Measurements from ENCODE around the gene NOTO.
A peak's percentile ranks its signal among the peaks of the same experiment; 100 is the strongest.

NOTO gene

GRCh38 chr2:73215254-73215653 lies 12.9 kb downstream of the NOTO start:
- peaks cover 7% of the 10 kb centered on the region for H3K4me1 ChIP-seq (ENCODE audit: control insufficient read depth, insufficient read depth, low read length, poor library complexity, severe bottlenecking)
- DNase-seq = no peak
- no peaks in the 10 kb centered on the region for H3K27me3 ChIP-seq (replicated peaks; ENCODE audit: control insufficient read depth, insufficient read depth, low read length, poor library complexity, severe bottlenecking)
- H3K27ac ChIP-seq (ENCODE audit: insufficient read depth, low read length, poor library complexity, severe bottlenecking) = no peak overlapping the region
- no peaks in the 10 kb centered on the region for H3K9me3 ChIP-seq (ENCODE audit: control insufficient read depth, low read length)
- peaks cover 17% of the 10 kb centered on the region for H3K36me3 ChIP-seq (ENCODE audit: control insufficient read depth, insufficient read depth, low read length)
- H3K4me3 ChIP-seq (ENCODE audit: insufficient read depth, low read depth, low read length, poor library complexity, severe bottlenecking) = no peak overlapping the region

GRCh38 chr2:73217160-73217559 lies 14.8 kb downstream of the NOTO start:
- H3K9me3 ChIP-seq (ENCODE audit: control insufficient read depth, low read length) = no peaks in the 10 kb centered on the region
- DNase-seq = no peak
- peaks cover 35% of the 10 kb centered on the region for H3K36me3 ChIP-seq (ENCODE audit: control insufficient read depth, insufficient read depth, low read length)
- no peaks in the 10 kb centered on the region for H3K27me3 ChIP-seq (replicated peaks; ENCODE audit: control insufficient read depth, insufficient read depth, low read length, poor library complexity, severe bottlenecking)
- H3K27ac ChIP-seq (ENCODE audit: insufficient read depth, low read length, poor library complexity, severe bottlenecking) = no peak overlapping the region
- no peak overlapping the region for H3K4me3 ChIP-seq (ENCODE audit: insufficient read depth, low read depth, low read length, poor library complexity, severe bottlenecking)
- peaks cover 7% of the 10 kb centered on the region for H3K4me1 ChIP-seq (ENCODE audit: control insufficient read depth, insufficient read depth, low read length, poor library complexity, severe bottlenecking)

DNA sequence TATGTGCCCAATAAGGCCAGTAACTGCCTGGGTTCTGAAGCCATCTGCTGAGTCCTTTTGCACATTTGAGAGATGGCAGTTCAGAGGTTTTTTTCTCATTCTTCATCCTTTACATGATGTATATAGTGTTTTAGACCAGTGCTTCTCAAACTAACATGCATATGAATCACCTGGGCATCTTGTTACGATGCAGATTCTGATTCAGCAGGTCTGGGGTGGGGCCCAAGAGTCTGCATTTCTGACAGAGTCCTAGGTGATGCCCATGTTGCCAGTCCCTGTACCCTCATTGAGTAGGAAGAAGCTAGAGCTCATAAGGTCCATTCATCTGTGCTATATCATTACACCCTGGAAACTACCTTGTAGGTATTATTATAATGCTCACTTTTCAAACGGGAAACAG lies 15.5 kb downstream of the NOTO start:
- peaks cover 42% of the 10 kb centered on the region for H3K36me3 ChIP-seq (ENCODE audit: control insufficient read depth, insufficient read depth, low read length)
- no peaks in the 10 kb centered on the region for H3K27me3 ChIP-seq (replicated peaks; ENCODE audit: control insufficient read depth, insufficient read depth, low read length, poor library complexity, severe bottlenecking)
- H3K4me1 ChIP-seq (ENCODE audit: control insufficient read depth, insufficient read depth, low read length, poor library complexity, severe bottlenecking) = peaks cover under 1% of the 10 kb centered on the region
- no peak overlapping the region for H3K27ac ChIP-seq (ENCODE audit: insufficient read depth, low read length, poor library complexity, severe bottlenecking)
- DNase-seq = no peak
- H3K9me3 ChIP-seq (ENCODE audit: control insufficient read depth, low read length) = no peaks in the 10 kb centered on the region
- no peak overlapping the region for H3K4me3 ChIP-seq (ENCODE audit: insufficient read depth, low read depth, low read length, poor library complexity, severe bottlenecking)

DNA sequence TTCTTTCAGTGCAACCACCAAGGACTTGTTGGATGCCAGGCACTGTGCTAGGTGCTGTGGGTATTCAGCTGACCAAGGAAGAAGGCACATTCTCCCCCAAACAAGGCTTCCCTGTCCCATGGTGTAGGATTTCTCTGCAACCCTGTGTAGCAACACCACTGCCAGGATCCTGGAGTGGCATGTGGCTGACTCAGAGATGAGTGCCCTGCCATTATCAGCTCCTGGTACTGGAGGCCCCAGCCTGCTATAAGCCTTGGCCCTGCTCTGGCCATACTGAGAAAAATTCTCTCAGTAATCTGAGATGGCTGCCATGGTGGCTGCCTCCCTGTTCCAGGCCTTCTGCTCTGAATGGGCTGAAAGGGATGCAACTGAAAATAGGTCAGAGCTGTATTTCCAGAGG lies 15.9 kb downstream of the NOTO start:
- Histone ChIP-seq H3K4me1 (ENCODE audit: control insufficient read depth, insufficient read depth, low read length, poor library complexity, severe bottlenecking) (no peaks in the 10 kb centered on the region), H3K9me3 (ENCODE audit: control insufficient read depth, low read length) (no peaks in the 10 kb centered on the region), H3K4me3 (ENCODE audit: insufficient read depth, low read depth, low read length, poor library complexity, severe bottlenecking) (no peak overlapping the region), H3K27me3 (replicated peaks; ENCODE audit: control insufficient read depth, insufficient read depth, low read length, poor library complexity, severe bottlenecking) (no peaks in the 10 kb centered on the region), H3K27ac (ENCODE audit: insufficient read depth, low read length, poor library complexity, severe bottlenecking) (no peak overlapping the region), H3K36me3 (ENCODE audit: control insufficient read depth, insufficient read depth, low read length) (peaks cover 46% of the 10 kb centered on the region)
- DNase-seq = no peak

DNA sequence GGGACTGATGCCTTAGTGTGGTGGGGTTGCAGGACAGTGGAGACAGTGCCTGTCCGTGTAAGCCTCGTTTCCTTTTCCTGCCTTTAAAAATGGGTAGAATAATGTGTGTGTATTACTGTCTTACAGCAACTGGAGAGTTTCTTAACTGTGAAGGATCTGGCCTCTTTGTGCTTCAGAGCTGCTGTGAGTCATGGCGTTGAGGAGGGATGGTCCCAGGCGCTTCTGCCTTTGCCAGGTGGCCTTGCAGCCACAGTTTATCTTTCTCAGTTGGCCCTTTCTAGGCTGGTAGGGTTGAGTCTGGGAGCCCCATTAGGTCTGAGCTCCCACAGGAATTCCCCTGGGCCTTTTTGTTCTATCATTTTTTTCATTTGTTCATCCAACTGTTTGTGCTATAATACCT lies 21.4 kb downstream of the NOTO start:
- DNase-seq = no peak
- H3K36me3 ChIP-seq (ENCODE audit: control insufficient read depth, insufficient read depth, low read length) = peaks cover 63% of the 10 kb centered on the region
- H3K9me3 ChIP-seq (ENCODE audit: control insufficient read depth, low read length) = no peaks in the 10 kb centered on the region
- H3K4me3 ChIP-seq (ENCODE audit: insufficient read depth, low read depth, low read length, poor library complexity, severe bottlenecking) = no peak overlapping the region
- H3K27ac ChIP-seq (ENCODE audit: insufficient read depth, low read length, poor library complexity, severe bottlenecking) = no peak overlapping the region
- H3K4me1 ChIP-seq (ENCODE audit: control insufficient read depth, insufficient read depth, low read length, poor library complexity, severe bottlenecking) = no peaks in the 10 kb centered on the region
- H3K27me3 ChIP-seq (replicated peaks; ENCODE audit: control insufficient read depth, insufficient read depth, low read length, poor library complexity, severe bottlenecking) = no peaks in the 10 kb centered on the region

- Histone ChIP-seq H3K4me1 (ENCODE audit: control insufficient read depth, insufficient read depth, low read length, poor library complexity, severe bottlenecking) (no peaks in the 10 kb centered on the region), H3K4me3 (ENCODE audit: insufficient read depth, low read depth, low read length, poor library complexity, severe bottlenecking) (no peak overlapping the region), H3K9me3 (ENCODE audit: control insufficient read depth, low read length) (no peaks in the 10 kb centered on the region), H3K36me3 (ENCODE audit: control insufficient read depth, insufficient read depth, low read length) (peaks cover 46% of the 10 kb centered on the region), H3K27me3 (replicated peaks; ENCODE audit: control insufficient read depth, insufficient read depth, low read length, poor library complexity, severe bottlenecking) (no peaks in the 10 kb centered on the region), H3K27ac (ENCODE audit: insufficient read depth, low read length, poor library complexity, severe bottlenecking) (no peak overlapping the region)
- no peak for DNase-seq
Observed at GRCh38 chr2:73225513-73226360, 23.4 kb downstream of the NOTO start.

- DNase-seq = no peak
- Histone ChIP-seq H3K9me3 (ENCODE audit: control insufficient read depth, low read length) (no peaks in the 10 kb centered on the region), H3K4me3 (ENCODE audit: insufficient read depth, low read depth, low read length, poor library complexity, severe bottlenecking) (no peak overlapping the region), H3K4me1 (ENCODE audit: control insufficient read depth, insufficient read depth, low read length, poor library complexity, severe bottlenecking) (no peaks in the 10 kb centered on the region), H3K36me3 (ENCODE audit: control insufficient read depth, insufficient read depth, low read length) (peaks cover 32% of the 10 kb centered on the region), H3K27me3 (replicated peaks; ENCODE audit: control insufficient read depth, insufficient read depth, low read length, poor library complexity, severe bottlenecking) (no peaks in the 10 kb centered on the region), H3K27ac (ENCODE audit: insufficient read depth, low read length, poor library complexity, severe bottlenecking) (no peak overlapping the region)
Observed at GRCh38 chr2:73227086-73227485, 24.7 kb downstream of the NOTO start.

GRCh38 chr2:73228631-73229030 lies 26.3 kb downstream of the NOTO start:
- Histone ChIP-seq H3K36me3 (ENCODE audit: control insufficient read depth, insufficient read depth, low read length) (peaks cover 17% of the 10 kb centered on the region), H3K9me3 (ENCODE audit: control insufficient read depth, low read length) (no peaks in the 10 kb centered on the region), H3K27me3 (replicated peaks; ENCODE audit: control insufficient read depth, insufficient read depth, low read length, poor library complexity, severe bottlenecking) (no peaks in the 10 kb centered on the region), H3K4me1 (ENCODE audit: control insufficient read depth, insufficient read depth, low read length, poor library complexity, severe bottlenecking) (no peaks in the 10 kb centered on the region), H3K4me3 (ENCODE audit: insufficient read depth, low read depth, low read length, poor library complexity, severe bottlenecking) (no peak overlapping the region), H3K27ac (ENCODE audit: insufficient read depth, low read length, poor library complexity, severe bottlenecking) (no peak overlapping the region)
- DNase-seq = no peak

GRCh38 chr2:73232403-73233153 lies 30.2 kb downstream of the NOTO start:
- H3K27ac ChIP-seq (ENCODE audit: insufficient read depth, low read length, poor library complexity, severe bottlenecking) = peak overlapping the region; percentile 92
- DNase-seq = no peak
- no peaks in the 10 kb centered on the region for H3K9me3 ChIP-seq (ENCODE audit: control insufficient read depth, low read length)
- peaks cover 6% of the 10 kb centered on the region for H3K4me1 ChIP-seq (ENCODE audit: control insufficient read depth, insufficient read depth, low read length, poor library complexity, severe bottlenecking)
- no peaks in the 10 kb centered on the region for H3K27me3 ChIP-seq (replicated peaks; ENCODE audit: control insufficient read depth, insufficient read depth, low read length, poor library complexity, severe bottlenecking)
- peak overlapping the region; percentile 69 for H3K4me3 ChIP-seq (ENCODE audit: insufficient read depth, low read depth, low read length, poor library complexity, severe bottlenecking)
- H3K36me3 ChIP-seq (ENCODE audit: control insufficient read depth, insufficient read depth, low read length) = peaks cover 8% of the 10 kb centered on the region

Measured in effector memory CD4-positive, alpha-beta T cell (primary cell).